Measurements from ENCODE around the gene SMG6.

GRCh38 chr17:2266865-2267228 lies 36.7 kb downstream of the SMG6 start:
- TF ChIP-seq CTCF (IDR thresholded peaks at IDR 0.05; ENCODE audit: low read depth, low read length), result no peak
- no peak for TF ChIP-seq EZH2phosphoT487 (IDR thresholded peaks at IDR 0.05; ENCODE audit: low read depth)
